K562 (cell line): ENCODE measurements around the gene CD19. TPM values are rescaled to one million over a fixed set of nuclear protein-coding genes. Genes with fewer than 3 reads are reported as not detected.

ENCODE experiments used
- ATAC-seq: fragments of 200-7000 bp; cut with Tn5 transposase; 3 replicates; pipeline ENCODE4 v1.9.1; 2020; ENCODE audit warnings: moderate library complexity
- BruUV-seq: library from RNA; stranded (reverse); fragments of 400-500 nt; replicated peaks from 2 replicates; lab custom pipeline; 2021; lab: Mats Ljungman, UMichigan
- CTCF ChIA-PET: fragments of 300-600 bp; formaldehyde crosslinking; extraction: SDS; loops from one replicate; lab custom pipeline; 2021; ENCODE audit warnings: low intra/inter-chr PET ratio; lab: Yijun Ruan, JAX
- POLR2A ChIA-PET: fragments of 300-600, 350-650 bp; sonication (Branson Sonifier 250); formaldehyde crosslinking; extraction: SDS; loops from one replicate; lab custom pipeline; 2021; ENCODE audit warnings: antibody characterized with exemption, inconsistent platforms; lab: Yijun Ruan, JAX
- DNase-seq, 4 experiments: peaks; one replicate each; pipeline versions ENCODE4 v3.0.0 to v3.0.0-alpha.2; 2011 to 2018; ENCODE audit warnings: low spot score in 3 of 4, mixed read lengths in 3 of 4; ENCODE audit errors: extremely low read depth in 1 of 4
- FAIRE-seq: peaks from 2 replicates; lab custom pipeline; 2011; peaks lifted over from hg19 to GRCh38; lab: Jason Lieb, UNC
- H2AFZ ChIP-seq: 2 replicates; pipeline ENCODE4 v1.6.0; 2011; ENCODE audit warnings: low read depth, low read length, control low read depth, inconsistent platforms
- H3K27ac ChIP-seq: fragments of 200-600 bp; 3 replicates; pipeline ENCODE4 v1.8.0; 2011; ENCODE audit warnings: low read depth, mild to moderate bottlenecking, control low read depth, inconsistent platforms, low read length, moderate library complexity, mixed read lengths; ENCODE audit errors: extremely low read depth
- H3K27me3 ChIP-seq, 2 experiments: fragments of 300-600 bp in 1 of 2; 2 replicates in 1 of 2; 3 replicates in 1 of 2; pipeline versions ENCODE4 v1.6.0 to v1.8.0; 2011; ENCODE audit warnings: inconsistent platforms in 2 of 2, low read length in 2 of 2, mild to moderate bottlenecking in 1 of 2, mixed read lengths in 1 of 2, moderate library complexity in 1 of 2; ENCODE audit not compliant: control insufficient read depth in 2 of 2, insufficient read depth in 2 of 2
- H3K36me3 ChIP-seq: fragments of 300-600 bp; 3 replicates; pipeline ENCODE4 v1.8.0; 2011; ENCODE audit warnings: mild to moderate bottlenecking, low read length, inconsistent platforms; ENCODE audit not compliant: control insufficient read depth, insufficient read depth
- H3K4me1 ChIP-seq, 2 experiments: fragments of 200-600 bp in 1 of 2; replicated peaks in 1 of 2; 2 replicates in 1 of 2; 3 replicates in 1 of 2; pipeline versions ENCODE4 v1.5.1 to v1.8.0; 2011; ENCODE audit warnings: inconsistent platforms in 2 of 2, low read length in 2 of 2, mild to moderate bottlenecking in 1 of 2, mixed read lengths in 1 of 2, moderate library complexity in 1 of 2; ENCODE audit not compliant: control insufficient read depth in 2 of 2, insufficient read depth in 2 of 2
- H3K4me2 ChIP-seq: 2 replicates; pipeline ENCODE4 v1.6.1; 2011; ENCODE audit warnings: low read length, control low read depth, inconsistent platforms, mixed read lengths; ENCODE audit not compliant: insufficient read depth
- H3K4me3 ChIP-seq: fragments of 200-600 bp; sonication (generic), shearing (Covaris generic); 2 replicates; pipeline ENCODE4 v1.5.1; 2016; ENCODE audit warnings: control low read depth, inconsistent platforms
- H3K79me2 ChIP-seq: fragments of 200-600 bp; 3 replicates; pipeline ENCODE4 v1.8.0; 2011; ENCODE audit warnings: low read length, inconsistent platforms; ENCODE audit not compliant: control insufficient read depth, insufficient read depth
- H3K9ac ChIP-seq, 2 experiments: 2 replicates each; pipeline versions ENCODE4 v1.6.0 to v1.6.1; 2011; ENCODE audit warnings: low read depth in 2 of 2, low read length in 2 of 2, control low read depth in 1 of 2, inconsistent platforms in 1 of 2, mild to moderate bottlenecking in 1 of 2, mixed read lengths in 1 of 2; ENCODE audit not compliant: insufficient read depth in 1 of 2
- H3K9me1 ChIP-seq: one replicate; pipeline ENCODE4 v1.6.0; 2011; ENCODE audit warnings: inconsistent platforms, mild to moderate bottlenecking, low read length, moderate library complexity; ENCODE audit not compliant: control insufficient read depth, insufficient read depth
- H3K9me3 ChIP-seq: replicated peaks from 2 replicates; pipeline ENCODE4 v1.5.1; 2011; ENCODE audit warnings: low read depth, low read length, inconsistent platforms; ENCODE audit not compliant: control insufficient read depth, insufficient read depth
- H4K20me1 ChIP-seq: replicated peaks from 2 replicates; pipeline ENCODE4 v1.6.1; 2011; ENCODE audit warnings: low read length, inconsistent platforms, mixed read lengths; ENCODE audit not compliant: control insufficient read depth, insufficient read depth
- E2F6 ChIP-seq, 2 experiments: IDR thresholded peaks; 2 replicates each; pipeline ENCODE4 v1.6.1; 2011; ENCODE audit warnings: borderline replicate concordance in 1 of 2, control low read depth in 1 of 2, low read depth in 1 of 2, low read length in 1 of 2, mild to moderate bottlenecking in 1 of 2, mixed read lengths in 1 of 2, moderate library complexity in 1 of 2; ENCODE audit not compliant: insufficient read depth in 1 of 2, insufficient read length in 1 of 2, poor library complexity in 1 of 2, severe bottlenecking in 1 of 2; ENCODE audit errors: extremely low read depth in 1 of 2
- FIP1L1 ChIP-seq: fragments of 200-400 bp; formaldehyde crosslinking; IDR thresholded peaks from 2 replicates; pipeline ENCODE4 v1.6.1; 2018; ENCODE audit warnings: mild to moderate bottlenecking, low read depth, low read length; ENCODE audit not compliant: poor library complexity, severe bottlenecking
- RBBP5 ChIP-seq: fragments of 200-600 bp; sonication (generic); IDR thresholded peaks from 2 replicates; pipeline ENCODE4 v1.6.1; 2012; ENCODE audit warnings: borderline replicate concordance, mild to moderate bottlenecking, low read length, control low read depth, inconsistent platforms; ENCODE audit not compliant: insufficient read depth, poor library complexity, severe bottlenecking
- SMARCA5 ChIP-seq: fragments of 450-650 bp; IDR thresholded peaks from 2 replicates; pipeline ENCODE4 v1.6.1; 2016
- TRIM25 ChIP-seq: fragments of 450-650 bp; IDR thresholded peaks from 2 replicates; pipeline ENCODE4 v1.7.0; 2016; ENCODE audit warnings: borderline replicate concordance
- ZBTB40 ChIP-seq, 2 experiments: fragments of 450-650 bp in 1 of 2; sonication (generic) in 1 of 2; formaldehyde crosslinking in 1 of 2; IDR thresholded peaks; 2 replicates each; pipeline versions ENCODE4 v1.7.1 to v1.9.0; 2016 to 2022; ENCODE audit warnings: inconsistent platforms in 1 of 2, mild to moderate bottlenecking in 1 of 2, missing genetic modification reagents in 1 of 2
- ZNF263 ChIP-seq: sonication (generic); formaldehyde crosslinking; IDR thresholded peaks from 2 replicates; pipeline ENCODE4 v1.8.0; 2022; ENCODE audit warnings: mild to moderate bottlenecking, missing genetic modification reagents, borderline replicate concordance
- WGBS: fragments of 100-300 bp; shearing (Covaris generic); methylation state at CpG from one replicate; pipeline ENCODE4 v1.1.6; 2016; ENCODE audit warnings: low coverage, mixed read lengths; ENCODE audit not compliant: insufficient coverage; ENCODE audit errors: missing lambda C conversion rate; 5-methylcytosine and 5-hydroxymethylcytosine counted together
- in situ Hi-C: fragments of 300-500 bp; cut with MboI; formaldehyde crosslinking; loops from 4 replicates; pipeline ENCODE4 v1.15.0; 2018; ENCODE audit warnings: inconsistent platforms, mixed read lengths
- intact Hi-C: fragments of 100-400 bp; cut with micrococcal nuclease; formaldehyde crosslinking; loops from 2 replicates; pipeline ENCODE4 v1.14.2; 2022
- polyA plus RNA-seq, 8 experiments: library from polyadenylated mRNA; depleted of rRNA in 4 of 8; stranded (reverse) in 5 of 8; unstranded in 3 of 8; fragments of >200 nt; fragmentation: Nextera tagmentation in 2 of 8; fragmentation: Illumina TruSeq in 1 of 8; extraction: Ambion mirVana in 2 of 8; extraction: Trizol in 1 of 8; gene quantifications; 2 replicates each; pipeline versions ENCODE4 v1.2.1 to v1.2.3, GENCODE V29; 2011 to 2014; ENCODE audit warnings: inconsistent platforms in 1 of 8, missing spikeins in 1 of 8
- total RNA-seq, 7 experiments: library from RNA; depleted of rRNA in 6 of 7; stranded (reverse); fragments of >200 nt in 6 of 7; fragmentation: Illumina TruSeq in 2 of 7; extraction: Trizol in 2 of 7; gene quantifications; 2 replicates each; pipeline versions ENCODE4 v1.2.1 to v1.2.3, GENCODE V29; 2011 to 2021; ENCODE audit warnings: low replicate concordance in 1 of 7

CD19 gene
- total and polyA plus RNA-seq, 9 of the 15 experiments (the other 6 are each of a cell fraction or from before 2014, with no cell fraction given): 0.27 to 3.7 (median 2.0) TPM; not detected in 1

- intact Hi-C loops: no loop called here
- Histone ChIP-seq H3K27me3 (no peaks in the 10 kb centered on the region), H3K9me1 (peaks cover 5% of the 10 kb centered on the region), H4K20me1 (no peaks in the 10 kb centered on the region), H3K9me3 (no peaks in the 10 kb centered on the region), H3K36me3 (no peaks in the 10 kb centered on the region), H3K79me2 (no peaks in the 10 kb centered on the region), H2AFZ (peak within 1 kb of the TSS; percentile 96), H3K9ac (peak within 1 kb of the TSS; percentile 89 to 99), H3K4me2 (peak within 1 kb of the TSS; percentile 86), H3K4me3 (peak within 1 kb of the TSS; percentile 100), H3K27ac (peak within 1 kb of the TSS; percentile 98), H3K4me1 (peaks cover 9 to 15% of the 10 kb centered on the region in 2 experiments)
- peak; percentile 92 to 99 (median 96) for DNase-seq
- POLR2A ChIA-PET: interaction anchor here (0.6 to 1.4 kb wide), 5 partner anchors 18 to 255 kb away, joined by 3 to 5 read pairs (median 3); no protein-coding TSS in a partner anchor
- CTCF ChIA-PET: no interaction called here
- in situ Hi-C loops: loop anchor here (25.0 kb wide), 1 partner anchor 488 kb away; no protein-coding TSS in a partner anchor
- peak; percentile 96 for ATAC-seq
- WGBS: under 1% methylated on average over 31 of the region's 66 CpGs
- no TSS peak for BruUV-seq
- FAIRE-seq: peak; percentile 88
- TF ChIP-seq ZNF263: no peak
- no peak for TF ChIP-seq SMARCA5
- TF ChIP-seq TRIM25: no peak
- TF ChIP-seq E2F6 (IDR thresholded peaks at IDR 0.05; ENCODE audit: borderline replicate concordance in 1 of 2, extremely low read depth in 1 of 2, insufficient read depth in 1 of 2, insufficient read length in 1 of 2, low read depth in 1 of 2, low read length in 1 of 2, poor library complexity in 1 of 2, severe bottlenecking in 1 of 2): peak; percentile 13 to 25
- TF ChIP-seq ZBTB40 (IDR thresholded peaks at IDR 0.05): peak; percentile 85
- no peak for TF ChIP-seq ZBTB40 (CRISPR knock-in tag; IDR thresholded peaks at IDR 0.05)
- peak; percentile 67 for TF ChIP-seq RBBP5
- TF ChIP-seq FIP1L1: no peak
These were observed 6.9 kb upstream of the CD19 start, which contains the start of gene RABEP2 for GRCh38 chr16:28924762-28925385. Gene RABEP2, minus strand, starts transcription at chr16:28925238. Its CDS starts 75 bp downstream, at chr16:28925163.
